UCSD-AML1 (cell line): ENCODE results near the gene KSR1.
"Not testable (repeated sequence)": the region's sequence is repeated elsewhere in the genome, so short reads cannot be mapped to it uniquely, and the experiment has no call there.

Experiments used
- DNase-seq: peaks from one replicate; lab custom pipeline; 2025; ENCODE audit not compliant: unreplicated experiment; lab: John Stamatoyannopoulos, UW

The KSR1 gene

GRCh38 chr17:27425991-27426390 lies 30.3 kb upstream of the KSR1 start:
- DNase-seq = no peak

- DNase-seq = not testable (repeated sequence)
These were observed 29.8 kb upstream of the KSR1 start for GRCh38 chr17:27426471-27426870.

GRCh38 chr17:27427166-27427862 lies 28.9 kb upstream of the KSR1 start:
- DNase-seq = not testable (repeated sequence)

- DNase-seq = no peak
These were observed 27.3 kb upstream of the KSR1 start for GRCh38 chr17:27428781-27429505.

GRCh38 chr17:27429666-27430382 lies 26.4 kb upstream of the KSR1 start:
- DNase-seq = no peak

- no peak for DNase-seq
These were observed 25.8 kb upstream of the KSR1 start for GRCh38 chr17:27430383-27430840.

GRCh38 chr17:27430882-27431491 lies 25.3 kb upstream of the KSR1 start:
- peak; percentile 62 for DNase-seq

- DNase-seq = no peak
These were observed 22.7 kb upstream of the KSR1 start for GRCh38 chr17:27433521-27433920.

GRCh38 chr17:27435431-27436070 lies 20.7 kb upstream of the KSR1 start:
- not testable (repeated sequence) for DNase-seq

- DNase-seq = no peak
These were observed 17.8 kb upstream of the KSR1 start for GRCh38 chr17:27438348-27438998.

- no peak for DNase-seq
These were observed 16.9 kb upstream of the KSR1 start for GRCh38 chr17:27439342-27439741.

- DNase-seq = no peak
These were observed 13.5 kb upstream of the KSR1 start for GRCh38 chr17:27442702-27443101.

- no peak for DNase-seq
These were observed 12.8 kb upstream of the KSR1 start for GRCh38 chr17:27443491-27443890.

- DNase-seq = no peak
These were observed 10.3 kb upstream of the KSR1 start for GRCh38 chr17:27445971-27446370.

- no peak for DNase-seq
These were observed 9.5 kb upstream of the KSR1 start for GRCh38 chr17:27446569-27447301.

- DNase-seq = not testable (repeated sequence)
These were observed 7.7 kb upstream of the KSR1 start for GRCh38 chr17:27448534-27448933.

GRCh38 chr17:27449541-27449940 lies 6.7 kb upstream of the KSR1 start:
- DNase-seq = no peak

- DNase-seq = no peak
These were observed 6.3 kb upstream of the KSR1 start for GRCh38 chr17:27449988-27450387.

- DNase-seq = no peak
These were observed 5.8 kb upstream of the KSR1 start for GRCh38 chr17:27450416-27450815.

- no peak for DNase-seq
These were observed 4.3 kb upstream of the KSR1 start for GRCh38 chr17:27451906-27452305.
